Measurements from ENCODE around the gene TACC3. TPM values are rescaled to one million over a fixed set of nuclear protein-coding genes. Genes with fewer than 3 reads are reported as not detected.

Gene TACC3
- total RNA-seq, 1 donor from 2014 or later, result 20.5 TPM

- POLR2A ChIA-PET, result interaction anchor here (1.4 kb wide), 1 partner anchor 29 kb away, joined by 5 read pairs; the partner anchor contains the start of gene SLBP
- H3K9me3 Mint-ChIP-seq, result no peaks in the 10 kb centered on the region
- intact Hi-C loops (cut with micrococcal nuclease), result loop anchor here (1.0 to 10.0 kb wide), 4 partner anchors 28 to 1349 kb away; partner anchors contain the start of genes SLBP and ZNF141
- peak within 1 kb of the TSS; percentile 69 for H3K27ac Mint-ChIP-seq
- peaks cover 10% of the 10 kb centered on the region for H3K4me1 Mint-ChIP-seq
- DNase-seq (peak; percentile 99), ATAC-seq (ENCODE audit: low read depth) (peak; percentile 95)
- H3K36me3 Mint-ChIP-seq (ENCODE audit: low read depth), result no peaks in the 10 kb centered on the region
- TF ChIP-seq CTCF (IDR thresholded peaks at IDR 0.05), result no peak
- H3K27me3 Mint-ChIP-seq, result no peaks in the 10 kb centered on the region
- peak within 1 kb of the TSS; percentile 86 for H3K4me3 Mint-ChIP-seq
- CTCF ChIA-PET, result interaction anchor here (2.8 kb wide), 1 partner anchor 9 kb away, joined by 8 read pairs; no protein-coding TSS in a partner anchor
These were observed 37.4 kb upstream of the TACC3 start, which contains the start of gene FAM53A for GRCh38 chr4:1683736-1684505. Gene FAM53A (minus strand): TSS chr4:1684313. CDS start chr4:1668741, 15,572 bp downstream.

DNA sequence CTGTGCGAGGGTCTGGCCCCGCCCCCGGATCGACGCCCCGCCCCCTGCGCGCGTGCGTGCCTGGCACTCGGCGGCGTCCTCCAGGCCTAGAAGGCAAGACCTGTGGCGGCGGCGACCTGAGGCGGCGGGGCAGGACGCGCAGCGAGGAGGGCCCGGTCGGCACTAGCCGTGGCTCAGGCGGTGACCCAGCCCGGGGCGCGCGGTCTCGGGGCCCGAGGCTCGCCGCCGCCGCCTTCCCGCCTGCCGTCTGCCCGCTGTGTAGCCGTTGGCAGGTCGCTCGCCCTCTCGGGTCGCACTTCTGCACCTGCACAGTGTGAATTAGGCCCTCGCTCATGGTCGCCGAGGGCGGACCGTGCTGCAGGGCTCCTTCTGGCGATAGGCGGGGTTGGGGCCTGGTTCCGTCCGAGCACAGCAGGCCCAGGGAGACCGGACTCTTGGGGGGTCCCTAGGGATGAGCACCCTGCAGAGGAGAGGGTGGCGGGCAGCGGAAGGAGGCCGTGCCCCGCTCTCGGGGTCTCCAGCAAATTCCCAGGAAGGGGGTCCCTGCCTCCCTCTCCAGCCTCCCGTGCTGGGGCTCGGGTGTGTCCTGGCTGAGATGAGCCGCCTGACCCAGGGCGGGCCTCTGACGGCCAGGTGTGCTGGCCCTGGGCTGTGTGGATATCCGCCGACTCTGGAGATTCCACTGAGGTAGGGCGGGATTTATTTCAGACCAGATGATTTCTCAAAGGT lies 36.7 kb upstream of the TACC3 start:
- TF ChIP-seq CTCF (IDR thresholded peaks at IDR 0.05), result no peak
- no peaks in the 10 kb centered on the region for H3K9me3 Mint-ChIP-seq
- CTCF ChIA-PET, result interaction anchor here (2.8 kb wide), 1 partner anchor 9 kb away, joined by 8 read pairs; no protein-coding TSS in a partner anchor
- peak overlapping the region; percentile 70 for H3K4me3 Mint-ChIP-seq
- ATAC-seq (ENCODE audit: low read depth) (peak; percentile 5), DNase-seq (no peak)
- no peaks in the 10 kb centered on the region for H3K27me3 Mint-ChIP-seq
- POLR2A ChIA-PET, result interaction anchor here (1.4 kb wide), 1 partner anchor 28 kb away, joined by 5 read pairs; the partner anchor contains the start of gene SLBP
- H3K27ac Mint-ChIP-seq, result no peak overlapping the region
- no peaks in the 10 kb centered on the region for H3K36me3 Mint-ChIP-seq (ENCODE audit: low read depth)
- H3K4me1 Mint-ChIP-seq, result peaks cover 10% of the 10 kb centered on the region
- intact Hi-C loops (cut with micrococcal nuclease), result loop anchor here (1.0 to 10.0 kb wide), 4 partner anchors 28 to 1350 kb away; partner anchors contain the start of genes SLBP and ZNF141

GRCh38 chr4:1685235-1686150 lies 35.8 kb upstream of the TACC3 start:
- Mint-ChIP-seq H3K27ac (no peak overlapping the region), H3K4me3 (peak overlapping the region; percentile 24), H3K36me3 (ENCODE audit: low read depth) (peaks cover 2% of the 10 kb centered on the region), H3K9me3 (no peaks in the 10 kb centered on the region), H3K4me1 (peaks cover 10% of the 10 kb centered on the region), H3K27me3 (no peaks in the 10 kb centered on the region)
- intact Hi-C loops (cut with micrococcal nuclease), result loop anchor here (10.0 kb wide), 1 partner anchor 1351 kb away; the partner anchor contains the start of gene ZNF141
- DNase-seq, result no peak
- CTCF ChIA-PET, result no interaction called here
- POLR2A ChIA-PET, result no interaction called here
- ATAC-seq (ENCODE audit: low read depth), result no peak
- no peak for TF ChIP-seq CTCF (IDR thresholded peaks at IDR 0.05)

DNA sequence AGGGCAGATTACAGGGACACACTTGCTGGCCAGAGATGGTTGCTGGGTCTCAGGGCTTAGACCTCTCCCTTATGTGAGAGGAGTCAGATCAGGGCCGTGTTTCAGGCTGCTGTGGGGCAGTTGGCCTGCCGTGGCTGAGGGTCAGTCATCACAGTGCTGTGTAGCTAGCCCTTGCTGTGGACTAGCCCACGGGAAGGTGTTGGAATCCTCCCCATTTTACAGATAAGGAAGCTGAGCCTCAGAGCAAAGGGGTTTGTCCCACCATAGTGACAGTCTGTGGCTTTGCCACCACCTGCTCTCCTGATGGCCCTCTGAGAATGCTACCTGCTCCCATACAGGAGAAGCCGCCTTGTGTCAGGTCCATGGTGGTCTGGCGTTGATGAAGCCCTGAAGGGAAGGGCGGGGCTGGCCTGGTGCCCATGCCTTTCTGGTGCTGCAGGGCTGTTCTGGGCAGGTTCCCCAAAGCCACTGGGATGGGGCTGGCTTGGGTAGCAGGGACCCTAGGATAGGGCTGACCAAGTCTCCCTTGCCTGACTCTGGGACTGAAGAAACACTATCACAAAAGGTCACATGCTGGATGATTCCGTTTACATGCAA lies 34.8 kb upstream of the TACC3 start:
- Mint-ChIP-seq H3K9me3 (no peaks in the 10 kb centered on the region), H3K27ac (no peak overlapping the region), H3K4me1 (peaks cover 10% of the 10 kb centered on the region), H3K4me3 (no peak overlapping the region), H3K27me3 (no peaks in the 10 kb centered on the region), H3K36me3 (ENCODE audit: low read depth) (peaks cover 11% of the 10 kb centered on the region)
- ATAC-seq (ENCODE audit: low read depth), result no peak
- no peak for TF ChIP-seq CTCF (IDR thresholded peaks at IDR 0.05)
- intact Hi-C loops (cut with micrococcal nuclease), result loop anchor here (10.0 kb wide), 1 partner anchor 1352 kb away; the partner anchor contains the start of gene ZNF141
- DNase-seq, result no peak
- POLR2A ChIA-PET, result no interaction called here
- CTCF ChIA-PET, result no interaction called here
